Measurements from ENCODE around the gene FREM1. TPM values are rescaled to one million over a fixed set of nuclear protein-coding genes. Genes with fewer than 3 reads are reported as not detected.

FREM1 gene
- total and polyA plus RNA-seq, 2 of the 13 experiments (the other 11 are each of a cell fraction or from before 2014, with no cell fraction given): 64.3 to 202 TPM

GRCh38 chr9:14846871-14847311 lies 63.3 kb downstream of the FREM1 start (continued):
- TF ChIP-seq, protein P1, sequence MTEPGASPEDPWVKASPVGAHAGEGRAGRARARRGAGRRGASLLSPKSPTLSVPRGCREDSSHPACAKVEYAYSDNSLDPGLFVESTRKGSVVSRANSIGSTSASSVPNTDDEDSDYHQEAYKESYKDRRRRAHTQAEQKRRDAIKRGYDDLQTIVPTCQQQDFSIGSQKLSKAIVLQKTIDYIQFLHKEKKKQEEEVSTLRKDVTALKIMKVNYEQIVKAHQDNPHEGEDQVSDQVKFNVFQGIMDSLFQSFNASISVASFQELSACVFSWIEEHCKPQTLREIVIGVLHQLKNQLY (CRISPR knock-in tag; IDR thresholded peaks at IDR 0.05): no peak
- no peak for TF ChIP-seq ZNF501 (CRISPR knock-in tag; IDR thresholded peaks at IDR 0.05)
- TF ChIP-seq ZNF749 (CRISPR knock-in tag; IDR thresholded peaks at IDR 0.05; ENCODE audit: borderline replicate concordance): no peak
- TF ChIP-seq, protein P2, sequence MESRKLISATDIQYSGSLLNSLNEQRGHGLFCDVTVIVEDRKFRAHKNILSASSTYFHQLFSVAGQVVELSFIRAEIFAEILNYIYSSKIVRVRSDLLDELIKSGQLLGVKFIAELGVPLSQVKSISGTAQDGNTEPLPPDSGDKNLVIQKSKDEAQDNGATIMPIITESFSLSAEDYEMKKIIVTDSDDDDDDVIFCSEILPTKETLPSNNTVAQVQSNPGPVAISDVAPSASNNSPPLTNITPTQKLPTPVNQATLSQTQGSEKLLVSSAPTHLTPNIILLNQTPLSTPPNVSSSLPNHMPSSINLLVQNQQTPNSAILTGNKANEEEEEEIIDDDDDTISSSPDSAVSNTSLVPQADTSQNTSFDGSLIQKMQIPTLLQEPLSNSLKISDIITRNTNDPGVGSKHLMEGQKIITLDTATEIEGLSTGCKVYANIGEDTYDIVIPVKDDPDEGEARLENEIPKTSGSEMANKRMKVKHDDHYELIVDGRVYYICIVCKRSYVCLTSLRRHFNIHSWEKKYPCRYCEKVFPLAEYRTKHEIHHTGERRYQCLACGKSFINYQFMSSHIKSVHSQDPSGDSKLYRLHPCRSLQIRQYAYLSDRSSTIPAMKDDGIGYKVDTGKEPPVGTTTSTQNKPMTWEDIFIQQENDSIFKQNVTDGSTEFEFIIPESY (CRISPR knock-in tag; IDR thresholded peaks at IDR 0.05): peak; percentile 70
- TF ChIP-seq ZIK1 (CRISPR knock-in tag; IDR thresholded peaks at IDR 0.05; ENCODE audit: borderline replicate concordance, low read depth): no peak
- peak; percentile 7; the same call in 1 of the 2 replicates for TF ChIP-seq RBFOX2 (IDR thresholded peaks at IDR 0.05; ENCODE audit: low read depth, low read length)
- 0 out of 2 replicates have a peak, but pooled peaks have one; percentile 26 for TF ChIP-seq SAP130 (CRISPR knock-in tag; IDR thresholded peaks at IDR 0.05; ENCODE audit: low read depth)
- no peak for TF ChIP-seq GFI1 (CRISPR knock-in tag; IDR thresholded peaks at IDR 0.05; ENCODE audit: borderline replicate concordance)
- TF ChIP-seq BCL3 (CRISPR knock-in tag; IDR thresholded peaks at IDR 0.05): no peak
- TF ChIP-seq ZBTB21 (CRISPR knock-in tag; IDR thresholded peaks at IDR 0.05): no peak
- TF ChIP-seq ZBTB25 (CRISPR knock-in tag; IDR thresholded peaks at IDR 0.05): no peak
- TF ChIP-seq KDM2A (CRISPR knock-in tag; IDR thresholded peaks at IDR 0.05; ENCODE audit: borderline replicate concordance, low read depth): no peak
- TF ChIP-seq STAG1 (CRISPR knock-in tag; IDR thresholded peaks at IDR 0.05): peak; percentile 59
- TF ChIP-seq, protein P3, sequence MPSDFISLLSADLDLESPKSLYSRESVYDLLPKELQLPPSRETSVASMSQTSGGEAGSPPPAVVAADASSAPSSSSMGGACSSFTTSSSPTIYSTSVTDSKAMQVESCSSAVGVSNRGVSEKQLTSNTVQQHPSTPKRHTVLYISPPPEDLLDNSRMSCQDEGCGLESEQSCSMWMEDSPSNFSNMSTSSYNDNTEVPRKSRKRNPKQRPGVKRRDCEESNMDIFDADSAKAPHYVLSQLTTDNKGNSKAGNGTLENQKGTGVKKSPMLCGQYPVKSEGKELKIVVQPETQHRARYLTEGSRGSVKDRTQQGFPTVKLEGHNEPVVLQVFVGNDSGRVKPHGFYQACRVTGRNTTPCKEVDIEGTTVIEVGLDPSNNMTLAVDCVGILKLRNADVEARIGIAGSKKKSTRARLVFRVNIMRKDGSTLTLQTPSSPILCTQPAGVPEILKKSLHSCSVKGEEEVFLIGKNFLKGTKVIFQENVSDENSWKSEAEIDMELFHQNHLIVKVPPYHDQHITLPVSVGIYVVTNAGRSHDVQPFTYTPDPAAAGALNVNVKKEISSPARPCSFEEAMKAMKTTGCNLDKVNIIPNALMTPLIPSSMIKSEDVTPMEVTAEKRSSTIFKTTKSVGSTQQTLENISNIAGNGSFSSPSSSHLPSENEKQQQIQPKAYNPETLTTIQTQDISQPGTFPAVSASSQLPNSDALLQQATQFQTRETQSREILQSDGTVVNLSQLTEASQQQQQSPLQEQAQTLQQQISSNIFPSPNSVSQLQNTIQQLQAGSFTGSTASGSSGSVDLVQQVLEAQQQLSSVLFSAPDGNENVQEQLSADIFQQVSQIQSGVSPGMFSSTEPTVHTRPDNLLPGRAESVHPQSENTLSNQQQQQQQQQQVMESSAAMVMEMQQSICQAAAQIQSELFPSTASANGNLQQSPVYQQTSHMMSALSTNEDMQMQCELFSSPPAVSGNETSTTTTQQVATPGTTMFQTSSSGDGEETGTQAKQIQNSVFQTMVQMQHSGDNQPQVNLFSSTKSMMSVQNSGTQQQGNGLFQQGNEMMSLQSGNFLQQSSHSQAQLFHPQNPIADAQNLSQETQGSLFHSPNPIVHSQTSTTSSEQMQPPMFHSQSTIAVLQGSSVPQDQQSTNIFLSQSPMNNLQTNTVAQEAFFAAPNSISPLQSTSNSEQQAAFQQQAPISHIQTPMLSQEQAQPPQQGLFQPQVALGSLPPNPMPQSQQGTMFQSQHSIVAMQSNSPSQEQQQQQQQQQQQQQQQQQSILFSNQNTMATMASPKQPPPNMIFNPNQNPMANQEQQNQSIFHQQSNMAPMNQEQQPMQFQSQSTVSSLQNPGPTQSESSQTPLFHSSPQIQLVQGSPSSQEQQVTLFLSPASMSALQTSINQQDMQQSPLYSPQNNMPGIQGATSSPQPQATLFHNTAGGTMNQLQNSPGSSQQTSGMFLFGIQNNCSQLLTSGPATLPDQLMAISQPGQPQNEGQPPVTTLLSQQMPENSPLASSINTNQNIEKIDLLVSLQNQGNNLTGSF (CRISPR knock-in tag; IDR thresholded peaks at IDR 0.05): no peak
- no peak for TF ChIP-seq GZF1 (CRISPR knock-in tag; IDR thresholded peaks at IDR 0.05)
- no peak for TF ChIP-seq SMARCE1 (IDR thresholded peaks at IDR 0.05; ENCODE audit: borderline replicate concordance)
- TF ChIP-seq, protein P4, sequence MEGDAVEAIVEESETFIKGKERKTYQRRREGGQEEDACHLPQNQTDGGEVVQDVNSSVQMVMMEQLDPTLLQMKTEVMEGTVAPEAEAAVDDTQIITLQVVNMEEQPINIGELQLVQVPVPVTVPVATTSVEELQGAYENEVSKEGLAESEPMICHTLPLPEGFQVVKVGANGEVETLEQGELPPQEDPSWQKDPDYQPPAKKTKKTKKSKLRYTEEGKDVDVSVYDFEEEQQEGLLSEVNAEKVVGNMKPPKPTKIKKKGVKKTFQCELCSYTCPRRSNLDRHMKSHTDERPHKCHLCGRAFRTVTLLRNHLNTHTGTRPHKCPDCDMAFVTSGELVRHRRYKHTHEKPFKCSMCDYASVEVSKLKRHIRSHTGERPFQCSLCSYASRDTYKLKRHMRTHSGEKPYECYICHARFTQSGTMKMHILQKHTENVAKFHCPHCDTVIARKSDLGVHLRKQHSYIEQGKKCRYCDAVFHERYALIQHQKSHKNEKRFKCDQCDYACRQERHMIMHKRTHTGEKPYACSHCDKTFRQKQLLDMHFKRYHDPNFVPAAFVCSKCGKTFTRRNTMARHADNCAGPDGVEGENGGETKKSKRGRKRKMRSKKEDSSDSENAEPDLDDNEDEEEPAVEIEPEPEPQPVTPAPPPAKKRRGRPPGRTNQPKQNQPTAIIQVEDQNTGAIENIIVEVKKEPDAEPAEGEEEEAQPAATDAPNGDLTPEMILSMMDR (CRISPR knock-in tag; IDR thresholded peaks at IDR 0.05): peak; percentile 84
